Endodermal cell (in vitro differentiated cells): Measurements from ENCODE around the gene GPD2. TPM values are rescaled to one million over a fixed set of nuclear protein-coding genes. Genes with fewer than 3 reads are reported as not detected.
A peak's percentile ranks its signal among the peaks of the same experiment; 100 is the strongest.

Experiments
- DNase-seq: peaks from one replicate; pipeline ENCODE4 v3.0.0-alpha.2; 2017
- H3K27ac ChIP-seq: 2 replicates; pipeline ENCODE4 v1.5.1; 2013; ENCODE audit warnings: mild to moderate bottlenecking, low read depth, low read length, moderate library complexity
- H3K27me3 ChIP-seq: 2 replicates; pipeline ENCODE4 v1.6.1; 2013; ENCODE audit warnings: mild to moderate bottlenecking, low read length, moderate library complexity; ENCODE audit not compliant: insufficient read depth, control insufficient read depth, poor library complexity, severe bottlenecking
- H3K36me3 ChIP-seq: 2 replicates; pipeline ENCODE4 v1.7.0; 2013; ENCODE audit warnings: mild to moderate bottlenecking, low read length, moderate library complexity; ENCODE audit not compliant: control insufficient read depth, insufficient read depth
- H3K4me1 ChIP-seq: one replicate; pipeline ENCODE4 v1.7.0; 2013; ENCODE audit warnings: low read length; ENCODE audit not compliant: control insufficient read depth, insufficient read depth
- H3K4me3 ChIP-seq: 2 replicates; pipeline ENCODE4 v1.5.1; 2013; ENCODE audit warnings: mild to moderate bottlenecking, low read length, moderate library complexity
- H3K9ac ChIP-seq: 2 replicates; pipeline ENCODE4 v1.6.1; 2013; ENCODE audit warnings: mild to moderate bottlenecking, low read length, moderate library complexity; ENCODE audit not compliant: poor library complexity, severe bottlenecking; ENCODE audit errors: extremely low read depth
- H3K9me3 ChIP-seq: 2 replicates; pipeline ENCODE4 v1.6.1; 2013; ENCODE audit warnings: mild to moderate bottlenecking, low read length, moderate library complexity; ENCODE audit not compliant: control insufficient read depth
- H3K27ac Mint-ChIP-seq: 2 replicates; pipeline ENCODE4 v1.8.0; 2020; ENCODE audit warnings: mixed read lengths
- H3K27me3 Mint-ChIP-seq: 2 replicates; pipeline ENCODE4 v1.8.0; 2021; ENCODE audit warnings: mild to moderate bottlenecking, mixed read lengths; ENCODE audit not compliant: insufficient read depth
- H3K36me3 Mint-ChIP-seq: 2 replicates; pipeline ENCODE4 v1.8.0; 2020; ENCODE audit warnings: low read depth, mixed read lengths
- H3K4me1 Mint-ChIP-seq: 2 replicates; pipeline ENCODE4 v1.8.0; 2020; ENCODE audit warnings: mixed read lengths
- H3K4me3 Mint-ChIP-seq: 2 replicates; pipeline ENCODE4 v1.8.0; 2020; ENCODE audit warnings: mild to moderate bottlenecking, moderate library complexity, mixed read lengths
- H3K9me3 Mint-ChIP-seq: 2 replicates; pipeline ENCODE4 v1.8.0; 2020; ENCODE audit warnings: mild to moderate bottlenecking, mixed read lengths
- WGBS, 2 experiments: methylation state at CpG; one replicate each; pipeline versions ENCODE4 v1.1.5 to v1.1.7; 2013; ENCODE audit warnings: missing lambda C conversion rate in 2 of 2, mixed read lengths in 1 of 2; ENCODE audit not compliant: insufficient coverage in 1 of 2, insufficient read length in 1 of 2; 5-methylcytosine and 5-hydroxymethylcytosine counted together
- long read RNA-seq, 4 experiments: library from polyadenylated mRNA in 2 of 4; library from RNA in 1 of 4; library from capped mRNA in 1 of 4; stranded (forward) in 3 of 4; unstranded in 1 of 4; transcript quantifications; one replicate each; pipeline ENCODE4 v2.0.0, GENCODE V29; 2020 to 2021; ENCODE audit warnings: inconsistent platforms in 1 of 4
- polyA plus RNA-seq, 2 experiments: library from polyadenylated mRNA; stranded (reverse); fragments of 50-300 nt; gene quantifications; one replicate each; pipeline ENCODE4 v1.2.3, GENCODE V29; 2013
- total RNA-seq, 2 donors: library from RNA; stranded (reverse); fragmentation: NEBNext Ultra II Directional in 1 of 2; extraction: Animal tissue kit (Norgen Biotek cat#: 25700) in 1 of 2; gene quantifications; 2 replicates in 1 of 2; 3 replicates in 1 of 2; pipeline ENCODE4 v1.2.1, GENCODE V29; 2021
- TF ChIP-seq, protein P1 (sequence below): fragments of 200-600 bp; sonication (generic); conservative IDR thresholded peaks from 2 replicates; pipeline ENCODE4 v1.5.0; 2021; ENCODE audit warnings: antibody characterized with exemption, mild to moderate bottlenecking

Gene GPD2
- 10 to 100 TPM; 51.7 to 64.6 TPM for total RNA-seq
- 22.0 TPM for polyA plus RNA-seq (2013, experiment 1 of 2)
- polyA plus RNA-seq (2013, experiment 2 of 2), result 22.7 TPM
- long read RNA-seq, experiment 1, partial matches to known transcripts, result 5 of 15 reads
- long read RNA-seq, experiment 1, other reads (novel, unspliced or antisense), result 9 of 15 reads
- long read RNA-seq, experiment 2, full-length matches to known transcripts, result 17 of 35 reads
- long read RNA-seq, experiment 2, partial matches to known transcripts, result 14 of 35 reads
- long read RNA-seq, experiment 2, other reads (novel, unspliced or antisense), result 4 of 35 reads
- long read RNA-seq, experiment 3, full-length matches to known transcripts, result 59 of 75 reads
- long read RNA-seq, experiment 3, partial matches to known transcripts, result 4 of 75 reads
- long read RNA-seq, experiment 3, other reads (novel, unspliced or antisense), result 12 of 75 reads
- long read RNA-seq, experiment 4, partial matches to known transcripts, result 0 of 12 reads
- long read RNA-seq, experiment 4, other reads (novel, unspliced or antisense), result 11 of 12 reads

DNA sequence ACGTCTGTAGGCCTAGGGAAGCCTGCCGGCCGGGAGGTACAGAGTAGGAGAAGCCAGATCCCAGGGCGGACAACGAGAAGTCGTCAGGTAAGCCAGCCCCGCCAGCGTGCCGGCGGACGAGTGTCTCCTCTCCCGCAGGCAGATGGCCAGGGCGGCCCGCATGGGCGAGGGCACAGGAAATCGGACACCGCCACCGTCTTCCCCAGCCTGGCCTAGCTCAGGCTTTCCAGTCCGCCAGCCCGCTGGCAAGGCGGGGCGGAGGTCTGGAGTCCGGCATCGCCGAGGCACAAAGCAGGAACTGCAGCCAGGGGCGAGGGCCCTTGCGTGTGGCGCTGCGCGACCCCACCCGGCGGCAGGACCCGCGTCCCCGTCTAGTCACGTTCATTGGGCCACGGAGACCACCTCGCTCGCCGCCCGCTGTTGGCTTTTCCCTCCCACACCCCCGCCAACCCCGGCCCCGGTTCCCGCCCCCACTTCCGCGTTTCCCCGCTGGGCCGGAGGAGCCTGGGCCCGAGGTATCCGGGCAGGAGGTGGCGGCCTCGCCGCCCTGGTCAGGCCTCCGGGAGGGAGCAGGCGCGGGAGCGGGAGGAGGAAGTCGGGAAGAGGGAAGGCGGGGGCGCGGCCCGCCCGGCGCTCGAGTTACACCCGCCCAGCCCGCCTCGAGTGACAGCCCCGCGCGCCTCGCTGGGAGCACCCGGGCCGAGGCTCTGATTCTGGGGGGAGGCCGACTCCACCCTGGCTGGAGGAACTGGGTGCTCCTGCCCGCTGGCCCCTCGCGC is at the start of gene GPD2:
Gene GPD2 (plus strand): TSS at position 662 of the 779 bp plus-strand sequence. CDS start 39,727 bp downstream, outside the sequence.
- Histone ChIP-seq H3K27ac (peak within 1 kb of the TSS; percentile 79), H3K4me3 (peak within 1 kb of the TSS; percentile 84), H3K27me3 (no peaks in the 10 kb centered on the region), H3K36me3 (no peaks in the 10 kb centered on the region), H3K9me3 (no peaks in the 10 kb centered on the region), H3K4me1 (peaks cover 5% of the 10 kb centered on the region), H3K9ac (peak within 1 kb of the TSS; percentile 62)
- Mint-ChIP-seq H3K27ac (peak within 1 kb of the TSS; percentile 91), H3K36me3 (peaks cover 9% of the 10 kb centered on the region), H3K9me3 (no peaks in the 10 kb centered on the region), H3K27me3 (no peaks in the 10 kb centered on the region), H3K4me1 (peaks cover 28% of the 10 kb centered on the region), H3K4me3 (peak within 1 kb of the TSS; percentile 75)
- TF ChIP-seq, protein P1, sequence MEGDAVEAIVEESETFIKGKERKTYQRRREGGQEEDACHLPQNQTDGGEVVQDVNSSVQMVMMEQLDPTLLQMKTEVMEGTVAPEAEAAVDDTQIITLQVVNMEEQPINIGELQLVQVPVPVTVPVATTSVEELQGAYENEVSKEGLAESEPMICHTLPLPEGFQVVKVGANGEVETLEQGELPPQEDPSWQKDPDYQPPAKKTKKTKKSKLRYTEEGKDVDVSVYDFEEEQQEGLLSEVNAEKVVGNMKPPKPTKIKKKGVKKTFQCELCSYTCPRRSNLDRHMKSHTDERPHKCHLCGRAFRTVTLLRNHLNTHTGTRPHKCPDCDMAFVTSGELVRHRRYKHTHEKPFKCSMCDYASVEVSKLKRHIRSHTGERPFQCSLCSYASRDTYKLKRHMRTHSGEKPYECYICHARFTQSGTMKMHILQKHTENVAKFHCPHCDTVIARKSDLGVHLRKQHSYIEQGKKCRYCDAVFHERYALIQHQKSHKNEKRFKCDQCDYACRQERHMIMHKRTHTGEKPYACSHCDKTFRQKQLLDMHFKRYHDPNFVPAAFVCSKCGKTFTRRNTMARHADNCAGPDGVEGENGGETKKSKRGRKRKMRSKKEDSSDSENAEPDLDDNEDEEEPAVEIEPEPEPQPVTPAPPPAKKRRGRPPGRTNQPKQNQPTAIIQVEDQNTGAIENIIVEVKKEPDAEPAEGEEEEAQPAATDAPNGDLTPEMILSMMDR, result no peak
- peak; percentile 96 for DNase-seq
- WGBS, 2 experiments, result 2 to 8% methylated on average over 16 to 79 of the region's 79 CpGs

DNA sequence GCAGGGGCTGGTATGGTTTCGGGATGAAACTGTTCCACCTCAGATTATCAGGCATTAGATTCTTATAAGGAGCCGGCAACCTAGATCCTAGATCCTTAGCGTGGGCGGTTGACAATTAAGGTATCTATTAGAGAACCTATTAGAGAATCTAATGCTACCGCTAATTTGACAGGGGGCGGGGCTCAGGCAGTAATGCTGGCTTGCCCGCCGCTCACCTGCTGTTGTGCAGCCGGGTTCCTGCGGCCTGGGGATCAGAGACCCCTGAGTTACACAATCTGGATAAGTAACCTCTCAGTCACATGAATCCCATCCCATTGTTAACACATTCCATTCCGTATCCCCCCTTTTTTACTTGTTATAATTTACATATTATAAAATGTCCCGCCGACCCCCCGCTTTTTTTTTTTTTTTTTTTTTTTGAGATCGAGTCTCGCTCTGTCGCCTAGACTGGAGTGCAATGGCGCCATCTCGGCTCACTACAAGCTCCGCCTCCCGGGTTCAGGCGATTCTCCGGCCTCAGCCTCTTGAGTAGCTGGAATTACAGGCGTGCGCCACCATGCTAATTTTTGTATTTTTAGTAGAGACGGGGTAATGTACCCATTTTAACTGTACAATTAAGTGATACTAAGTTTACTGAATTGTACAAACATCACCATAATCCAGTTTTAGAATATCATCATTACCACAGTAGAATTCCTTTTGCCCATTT is 42.0 kb upstream of the GPD2 start:
- H3K4me1 ChIP-seq, result no peaks in the 10 kb centered on the region
- no peaks in the 10 kb centered on the region for H3K9me3 ChIP-seq
- Mint-ChIP-seq H3K4me1 (peaks cover 3% of the 10 kb centered on the region), H3K4me3 (no peak overlapping the region), H3K9me3 (no peaks in the 10 kb centered on the region), H3K36me3 (no peaks in the 10 kb centered on the region), H3K27ac (no peak overlapping the region), H3K27me3 (peaks cover 12% of the 10 kb centered on the region)
- H3K27me3 ChIP-seq, result no peaks in the 10 kb centered on the region
- TF ChIP-seq, protein P1, result no peak
- WGBS, 2 experiments, result 95 to 97% methylated on average over 13 to 25 of the region's 26 CpGs
- H3K27ac ChIP-seq, result no peak overlapping the region
- DNase-seq, result no peak
- H3K9ac ChIP-seq, result no peak overlapping the region
- no peaks in the 10 kb centered on the region for H3K36me3 ChIP-seq
- H3K4me3 ChIP-seq, result no peak overlapping the region

DNA sequence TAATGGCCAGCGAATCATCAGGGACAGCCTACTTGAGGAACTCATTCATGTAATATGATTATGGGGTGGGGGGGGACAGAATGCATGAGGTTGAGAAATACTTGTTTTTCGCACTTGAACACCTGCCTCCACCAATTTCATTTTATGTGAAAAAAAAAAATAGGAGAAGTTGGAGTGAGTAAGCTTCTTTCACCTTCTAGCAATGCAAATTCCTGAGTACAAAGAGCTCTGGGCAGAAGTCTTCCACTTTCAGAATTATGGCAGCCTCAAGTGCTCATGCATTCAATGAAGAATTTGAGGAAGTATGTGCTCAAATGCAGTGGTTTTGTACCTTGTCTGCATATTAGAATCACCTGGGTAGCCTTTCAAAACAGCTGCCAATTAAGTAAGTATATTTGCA is 40.1 kb upstream of the GPD2 start:
- Histone ChIP-seq H3K9ac (no peak overlapping the region), H3K4me1 (no peaks in the 10 kb centered on the region), H3K4me3 (no peak overlapping the region), H3K9me3 (no peaks in the 10 kb centered on the region), H3K36me3 (no peaks in the 10 kb centered on the region), H3K27ac (no peak overlapping the region), H3K27me3 (no peaks in the 10 kb centered on the region)
- no peak overlapping the region for H3K4me3 Mint-ChIP-seq
- WGBS, 2 experiments, result 85 to 100% methylated on average over 1 to 2 of the region's 2 CpGs
- peaks cover 10% of the 10 kb centered on the region for H3K4me1 Mint-ChIP-seq
- peaks cover 16% of the 10 kb centered on the region for H3K27me3 Mint-ChIP-seq
- no peaks in the 10 kb centered on the region for H3K9me3 Mint-ChIP-seq
- TF ChIP-seq, protein P1, result no peak
- H3K27ac Mint-ChIP-seq, result no peak overlapping the region
- no peak for DNase-seq
- H3K36me3 Mint-ChIP-seq, result no peaks in the 10 kb centered on the region
